ENCODE data around the gene EGFL7. TPM values are rescaled to one million over a fixed set of nuclear protein-coding genes. Genes with fewer than 3 reads are reported as not detected.

The EGFL7 gene
- polyA plus RNA-seq, 1 of the 3 experiments (the other 2 are of a cell fraction) = 43.0 TPM

- Histone ChIP-seq H3K9me2 (no peaks in the 10 kb centered on the region), H2AFZ (ENCODE audit: low read depth) (no peak overlapping the region), H3K4me1 (ENCODE audit: control insufficient read depth in 1 of 2, insufficient read depth in 2 of 2, low read depth in 1 of 2, low read length in 1 of 2) (peaks cover 0 to 24% of the 10 kb centered on the region in 2 experiments; a peak in 1 of 4 replicates), H3K79me2 (ENCODE audit: insufficient read depth) (no peaks in the 10 kb centered on the region), H3K27me3 (ENCODE audit: insufficient read depth) (no peaks in the 10 kb centered on the region), H3K4me3 (ENCODE audit: low read depth in 2 of 2, low read length in 1 of 2) (no peak overlapping the region), H3K27ac (ENCODE audit: low read depth in 2 of 2, low read length in 1 of 2) (no peak overlapping the region), H3K36me3 (replicated peaks in 1 of 2; ENCODE audit: control insufficient read depth in 1 of 2, insufficient read depth in 2 of 2, low read length in 1 of 2) (peaks cover 0 to 3% of the 10 kb centered on the region in 2 experiments), H3K4me2 (no peak overlapping the region), H3F3A (replicated peaks; ENCODE audit: insufficient read depth) (peaks cover 3% of the 10 kb centered on the region), H4K20me1 (ENCODE audit: insufficient read depth) (0 out of 2 replicates have a peak, but pooled peaks cover 9% of the 10 kb centered on the region), H3K9ac (no peak overlapping the region), H3K9me3 (no peaks in the 10 kb centered on the region)
- WGBS (ENCODE audit: low lambda C conversion rate) = 93% methylated on average over 5 of the region's 16 CpGs
- ChIA-PET POLR2A (interaction anchor here (1.3 kb wide), 1 partner anchor 11 kb away, joined by 3 read pairs; the partner anchor contains the start of gene AGPAT2), CTCF (interaction anchor here (0.9 to 6.5 kb wide), 6 partner anchors 10 to 190 kb away, joined by 3 to 44 read pairs (median 4); partner anchors contain the start of gene LCN8)
- TF ChIP-seq SMC3 (IDR thresholded peaks at IDR 0.05; ENCODE audit: low read depth, low read length) (no peak), RCOR1 (IDR thresholded peaks at IDR 0.05; ENCODE audit: low read length) (no peak), TEAD4 (IDR thresholded peaks at IDR 0.05; ENCODE audit: borderline replicate concordance, insufficient read depth) (no peak)
- DNase-seq = no peak
Observed at GRCh38 chr9:136675477-136676296, 13.0 kb downstream of the EGFL7 start.

GRCh38 chr9:136676297-136676794, 13.6 kb downstream of the EGFL7 start:
- H2AFZ ChIP-seq (ENCODE audit: low read depth) = no peak overlapping the region
- no peak overlapping the region for H3K4me2 ChIP-seq
- H3K79me2 ChIP-seq (ENCODE audit: insufficient read depth) = no peaks in the 10 kb centered on the region
- H3K9me2 ChIP-seq = no peaks in the 10 kb centered on the region
- 100% methylated on average over 5 of the region's 13 CpGs for WGBS (ENCODE audit: low lambda C conversion rate)
- peaks cover 0 to 3% of the 10 kb centered on the region in 2 experiments for H3K36me3 ChIP-seq (replicated peaks in 1 of 2; ENCODE audit: control insufficient read depth in 1 of 2, insufficient read depth in 2 of 2, low read length in 1 of 2)
- no peak for DNase-seq
- H3K4me3 ChIP-seq (ENCODE audit: low read depth in 2 of 2, low read length in 1 of 2) = no peak overlapping the region
- H3K4me1 ChIP-seq (ENCODE audit: control insufficient read depth in 1 of 2, insufficient read depth in 2 of 2, low read depth in 1 of 2, low read length in 1 of 2) = peaks cover 0 to 21% of the 10 kb centered on the region in 2 experiments; a peak in 1 of 4 replicates
- no peak overlapping the region for H3K27ac ChIP-seq (ENCODE audit: low read depth in 2 of 2, low read length in 1 of 2)
- ChIA-PET CTCF (interaction anchor here (0.6 to 6.5 kb wide), 8 partner anchors 9 to 191 kb away, joined by 3 to 44 read pairs (median 4); partner anchors contain the start of gene LCN8), POLR2A (interaction anchor here (1.3 kb wide), 1 partner anchor 10 kb away, joined by 3 read pairs; the partner anchor contains the start of gene AGPAT2)
- H3K27me3 ChIP-seq (ENCODE audit: insufficient read depth) = no peaks in the 10 kb centered on the region
- TF ChIP-seq EP300 (IDR thresholded peaks at IDR 0.05; ENCODE audit: borderline replicate concordance in 1 of 2, low read depth in 1 of 2, low read length in 1 of 2) (no peak), NFIC (IDR thresholded peaks at IDR 0.05; ENCODE audit: borderline replicate concordance) (no peak), POLR2AphosphoS5 (IDR thresholded peaks at IDR 0.05; ENCODE audit: low read depth, low read length) (no peak), ELF1 (IDR thresholded peaks at IDR 0.05) (no peak), MAX (IDR thresholded peaks at IDR 0.05; ENCODE audit: low read depth) (no peak), JUND (IDR thresholded peaks at IDR 0.05) (no peak), EZH2phosphoT487 (IDR thresholded peaks at IDR 0.05; ENCODE audit: borderline replicate concordance, low read depth) (no peak), TCF12 (IDR thresholded peaks at IDR 0.05) (no peak), MXI1 (IDR thresholded peaks at IDR 0.05; ENCODE audit: low read depth, low read length) (no peak), CTCF (IDR thresholded peaks at IDR 0.05) (no peak), USF2 (IDR thresholded peaks at IDR 0.05; ENCODE audit: borderline replicate concordance, low read depth, low read length) (no peak)
- H3K9me3 ChIP-seq = no peaks in the 10 kb centered on the region
- no peak overlapping the region for H3K9ac ChIP-seq
- 0 out of 2 replicates have a peak, but pooled peaks cover 9% of the 10 kb centered on the region for H4K20me1 ChIP-seq (ENCODE audit: insufficient read depth)
- peaks cover 3% of the 10 kb centered on the region for H3F3A ChIP-seq (replicated peaks; ENCODE audit: insufficient read depth)

Data from SK-N-SH (cell line).